Heart left ventricle (tissue), 16 donors: ENCODE data around the gene NUDT2. TPM values are rescaled to one million over a fixed set of nuclear protein-coding genes. Genes with fewer than 3 reads are reported as not detected.

ENCODE experiments used
- ATAC-seq, 4 donors: fragments of 200-7000 bp; cut with Tn5 transposase; one replicate each; pipeline ENCODE4 v1.9.1; 2020 to 2022; ENCODE audit warnings: moderate library complexity in 4 of 4, mild to moderate bottlenecking in 3 of 4, moderate number of reproducible peaks in 1 of 4
- DNase-seq, 5 donors: peaks; one replicate each; pipeline ENCODE4 v3.0.0-alpha.2; 2020
- H3K27ac ChIP-seq, 12 donors: fragments of 200-600 bp; sonication (generic) in 4 of 12; one replicate each; pipeline versions ENCODE4 v1.5.0 to v1.8.0; 2016 to 2022; ENCODE audit warnings: mild to moderate bottlenecking in 2 of 12
- H3K27me3 ChIP-seq, 9 donors: fragments of 200-600 bp; sonication (generic) in 2 of 9; one replicate each; pipeline versions ENCODE4 v1.5.1 to v1.8.0; 2016 to 2022; ENCODE audit warnings: mild to moderate bottlenecking in 3 of 9
- H3K36me3 ChIP-seq, 9 donors: fragments of 200-600 bp; sonication (generic) in 2 of 9; one replicate each; pipeline versions ENCODE4 v1.5.0 to v1.8.0; 2018 to 2022; ENCODE audit warnings: mild to moderate bottlenecking in 2 of 9
- H3K4me1 ChIP-seq, 12 donors: fragments of 200-600 bp; sonication (generic) in 4 of 12; one replicate each; pipeline versions ENCODE4 v1.5.0 to v1.8.0; 2016 to 2022; ENCODE audit warnings: mild to moderate bottlenecking in 3 of 12
- H3K4me3 ChIP-seq, 12 donors: fragments of 200-600 bp; sonication (generic) in 4 of 12; one replicate each; pipeline versions ENCODE4 v1.5.0 to v1.8.0; 2017 to 2022; ENCODE audit warnings: mild to moderate bottlenecking in 9 of 12, moderate library complexity in 4 of 12
- H3K9me3 ChIP-seq, 12 donors: fragments of 200-600 bp; sonication (generic) in 4 of 12; one replicate each; pipeline versions ENCODE4 v1.5.0 to v1.8.0; 2016 to 2022; ENCODE audit warnings: mild to moderate bottlenecking in 1 of 12
- POLR2A ChIP-seq, 2 donors: fragments of 450-650 bp; IDR thresholded peaks; one replicate each; pipeline ENCODE4 v1.6.1; 2017; ENCODE audit warnings: antibody characterized with exemption in 2 of 2, mild to moderate bottlenecking in 2 of 2, moderate library complexity in 2 of 2
- WGBS, 4 donors: extraction: QIAGEN DNeasy Blood & Tissue Kit in 2 of 4; methylation state at CpG; one replicate each; pipeline versions ENCODE4 v1.1.5 to v1.1.7; 2013 to 2018; 5-methylcytosine and 5-hydroxymethylcytosine counted together
- intact Hi-C, 10 donors: fragments of 100-400 bp; cut with DNase I; formaldehyde crosslinking; loops; one replicate each; pipeline versions ENCODE4 v1.11.1 to v1.14.2; 2022
- polyA plus RNA-seq, 2 donors: library from polyadenylated mRNA; stranded (reverse); fragments of 200-250 nt; gene quantifications; one replicate each; pipeline ENCODE4 v1.2.3, GENCODE V29; 2013
- total RNA-seq, 9 donors: library from RNA; depleted of rRNA in 2 of 9; stranded (reverse); fragments of >200 nt in 2 of 9; fragmentation: NEBNext Ultra II Directional in 3 of 9; extraction: Animal tissue kit (Norgen Biotek cat#: 25700) in 3 of 9; gene quantifications; one replicate each; pipeline versions ENCODE4 v1.1.0 to v1.2.4, GENCODE V29; 2016 to 2023
- TF ChIP-seq, protein P1 (sequence below), 12 donors: fragments of 200-600 bp; sonication (generic) in 4 of 12; IDR thresholded peaks; one replicate each; pipeline versions ENCODE4 v1.5.0 to v1.8.0; 2018 to 2022; ENCODE audit warnings: antibody characterized with exemption in 12 of 12, mild to moderate bottlenecking in 5 of 12
- donor health status: ischemic (EF 13 %, LVEDD 7.1; RV severe dilation, severe dysfunction).
- donor health status: healthy with polysubstance abuse.
- donor health status: DM: no; HTN: yes; CAD: no.
- donor health status: DM: no; HTN: no; CAD: no.
- donor health status: ischemic (EF 25% LVEDD 6.9; RV normal size, moderate dysfunction).
- donor health status: ischemic (EF 25% LVEDD 5.7; RV mildly dilated, moderate dysfunction).
- donor health status: healthy.
- donor health status: DM: yes; HTN: yes; CAD: no.
- donor health status: ischemic (EF 35%, LVEDD 5.7; RV mildly dilated, moderate dysfunction).
- donor health status: nonischemic (EF 11% LVEDD 7.7; RV severe dilation, severe dysfunction).
- donor health status: DM: yes; HTN: yes; CAD: no.
- donor health status: PGD.
- donor health status: ischemic (EF 29% LVEDD 5.4; RV normal size, mild dysfunction).
- donor health status: nonischemic (EF 23%, LVEDD 6.1; RV moderate dilation, normal function).

NUDT2 gene
- total and polyA plus RNA-seq, 11 donors = 14.1 to 27.6 (median 17.5) TPM

DNA sequence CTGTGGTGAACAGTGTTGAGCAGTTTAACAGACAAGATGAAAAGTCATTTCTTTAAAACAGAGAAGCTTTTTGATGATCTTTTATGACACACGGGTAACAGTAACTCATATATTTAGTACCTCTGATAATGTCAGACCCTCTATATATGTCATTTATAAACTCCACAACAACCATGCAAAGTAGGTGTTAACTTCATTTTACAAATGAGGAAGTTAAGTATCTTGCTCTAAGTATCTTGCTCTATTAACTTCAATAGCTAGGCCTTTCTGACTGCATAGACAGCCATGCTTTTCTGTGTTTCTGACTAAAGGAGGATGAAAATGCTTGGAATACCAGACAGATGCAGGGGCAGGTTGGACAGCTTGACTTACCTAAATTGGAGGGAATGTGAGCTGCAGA is 1.8 kb downstream of the NUDT2 start:
- Histone ChIP-seq H3K27ac (no peak overlapping the region), H3K9me3 (no peaks in the 10 kb centered on the region), H3K27me3 (no peaks in the 10 kb centered on the region), H3K4me1 (peaks cover 0 to 38% (median 20%) of the 10 kb centered on the region in 12 donors), H3K4me3 (no peak overlapping the region), H3K36me3 (no peaks in the 10 kb centered on the region)
- no peak for TF ChIP-seq POLR2A (IDR thresholded peaks at IDR 0.05)
- TF ChIP-seq, protein P1, sequence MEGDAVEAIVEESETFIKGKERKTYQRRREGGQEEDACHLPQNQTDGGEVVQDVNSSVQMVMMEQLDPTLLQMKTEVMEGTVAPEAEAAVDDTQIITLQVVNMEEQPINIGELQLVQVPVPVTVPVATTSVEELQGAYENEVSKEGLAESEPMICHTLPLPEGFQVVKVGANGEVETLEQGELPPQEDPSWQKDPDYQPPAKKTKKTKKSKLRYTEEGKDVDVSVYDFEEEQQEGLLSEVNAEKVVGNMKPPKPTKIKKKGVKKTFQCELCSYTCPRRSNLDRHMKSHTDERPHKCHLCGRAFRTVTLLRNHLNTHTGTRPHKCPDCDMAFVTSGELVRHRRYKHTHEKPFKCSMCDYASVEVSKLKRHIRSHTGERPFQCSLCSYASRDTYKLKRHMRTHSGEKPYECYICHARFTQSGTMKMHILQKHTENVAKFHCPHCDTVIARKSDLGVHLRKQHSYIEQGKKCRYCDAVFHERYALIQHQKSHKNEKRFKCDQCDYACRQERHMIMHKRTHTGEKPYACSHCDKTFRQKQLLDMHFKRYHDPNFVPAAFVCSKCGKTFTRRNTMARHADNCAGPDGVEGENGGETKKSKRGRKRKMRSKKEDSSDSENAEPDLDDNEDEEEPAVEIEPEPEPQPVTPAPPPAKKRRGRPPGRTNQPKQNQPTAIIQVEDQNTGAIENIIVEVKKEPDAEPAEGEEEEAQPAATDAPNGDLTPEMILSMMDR (IDR thresholded peaks at IDR 0.05) = no peak
- intact Hi-C loops = loop anchor here (2.0 to 10.0 kb wide), 8 partner anchors 48 to 271 kb away; no protein-coding TSS in a partner anchor
- DNase-seq = no peak
- ATAC-seq = no peak
- WGBS, 4 donors = 75 to 85% (median 80%) methylated on average over 1 of the region's 1 CpG

DNA sequence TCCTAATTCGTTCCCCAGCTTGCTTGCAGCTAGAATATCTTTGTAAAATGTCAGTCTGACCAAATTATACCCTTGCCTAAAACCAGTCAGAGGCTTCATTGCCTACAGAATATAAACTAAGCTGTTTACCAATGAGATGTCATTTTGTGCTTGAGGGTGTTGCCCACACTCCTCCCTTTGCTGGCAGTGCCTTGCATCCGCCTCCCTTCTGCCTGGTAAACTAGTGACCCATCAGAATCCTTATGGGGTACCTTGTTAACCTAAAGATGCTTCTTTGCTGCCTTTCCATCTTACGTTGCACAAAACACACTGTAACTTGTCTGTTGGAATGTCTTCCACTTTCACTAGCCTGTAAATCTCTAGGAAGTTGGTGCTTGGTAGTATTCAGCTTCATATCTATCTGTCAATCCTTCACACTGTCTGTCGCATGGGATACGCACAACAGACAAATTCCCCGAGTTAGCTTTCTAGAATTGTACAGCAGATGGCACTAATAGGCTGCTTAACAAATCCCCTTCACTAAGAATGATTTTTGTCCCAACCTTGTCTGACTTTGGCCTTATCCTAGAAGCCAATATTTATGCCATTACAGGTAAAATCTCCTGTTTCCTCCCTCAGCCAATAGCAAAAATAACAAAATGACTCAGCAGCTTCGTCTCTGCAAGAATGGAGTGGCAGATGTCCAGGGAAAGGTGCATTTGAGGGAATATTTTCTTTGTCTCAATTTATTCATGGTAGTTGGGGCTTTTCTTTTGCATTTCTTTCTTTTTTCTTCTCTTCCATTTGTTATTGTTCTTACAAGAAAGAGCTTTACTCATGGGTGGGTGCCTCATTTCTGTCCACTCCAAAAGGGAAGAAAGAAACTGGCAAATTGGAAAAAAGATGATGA is 3.0 kb downstream of the NUDT2 start:
- no peak for ATAC-seq
- peaks cover 0 to 7% (median 0%) of the 10 kb centered on the region in 9 donors for H3K36me3 ChIP-seq
- TF ChIP-seq POLR2A (IDR thresholded peaks at IDR 0.05) = no peak
- TF ChIP-seq, protein P1 (IDR thresholded peaks at IDR 0.05) = peak; percentile 43 to 79 (median 65)
- no peaks in the 10 kb centered on the region for H3K27me3 ChIP-seq
- H3K9me3 ChIP-seq = no peaks in the 10 kb centered on the region
- peak overlapping the region in 4 of 12 donors; percentile 6 to 40 (median 19) for H3K27ac ChIP-seq
- WGBS, 4 donors = 23 to 36% (median 31%) methylated on average over 7 of the region's 7 CpGs
- peaks cover 0 to 38% (median 20%) of the 10 kb centered on the region in 12 donors for H3K4me1 ChIP-seq
- intact Hi-C loops = loop anchor here (1.0 to 10.0 kb wide), 10 partner anchors 46 to 270 kb away; no protein-coding TSS in a partner anchor
- no peak for DNase-seq
- no peak overlapping the region for H3K4me3 ChIP-seq

DNA sequence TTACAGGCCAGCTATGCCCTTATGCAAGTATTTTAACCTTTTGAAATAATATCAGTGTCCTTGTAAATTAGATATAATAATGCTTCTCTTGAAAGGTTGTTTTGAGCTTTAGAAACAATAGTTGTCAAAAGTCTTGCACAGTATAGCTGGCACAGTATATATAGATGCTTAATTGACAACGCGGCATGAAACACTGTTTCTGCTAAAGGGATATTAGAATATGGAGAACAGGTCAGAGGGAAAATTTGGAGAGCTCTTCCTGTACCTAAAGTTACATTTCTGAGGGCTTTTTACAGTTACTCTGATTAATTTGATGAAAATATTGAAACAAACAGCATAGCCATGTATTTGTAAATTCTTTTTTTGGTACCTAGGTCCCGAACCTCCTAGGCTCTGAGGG is 4.5 kb downstream of the NUDT2 start:
- WGBS, 4 donors = 54 to 68% (median 63%) methylated on average over 3 of the region's 3 CpGs
- TF ChIP-seq POLR2A (IDR thresholded peaks at IDR 0.05) = no peak
- TF ChIP-seq, protein P1 (IDR thresholded peaks at IDR 0.05) = no peak
- Histone ChIP-seq H3K4me1 (peaks cover 0 to 37% (median 15%) of the 10 kb centered on the region in 12 donors), H3K27ac (no peak overlapping the region), H3K27me3 (no peaks in the 10 kb centered on the region), H3K4me3 (no peak overlapping the region), H3K9me3 (no peaks in the 10 kb centered on the region), H3K36me3 (peaks cover 0 to 15% (median 5%) of the 10 kb centered on the region in 9 donors)
- ATAC-seq = no peak
- intact Hi-C loops = loop anchor here (1.0 to 10.0 kb wide), 10 partner anchors 45 to 268 kb away; no protein-coding TSS in a partner anchor
- no peak for DNase-seq

DNA sequence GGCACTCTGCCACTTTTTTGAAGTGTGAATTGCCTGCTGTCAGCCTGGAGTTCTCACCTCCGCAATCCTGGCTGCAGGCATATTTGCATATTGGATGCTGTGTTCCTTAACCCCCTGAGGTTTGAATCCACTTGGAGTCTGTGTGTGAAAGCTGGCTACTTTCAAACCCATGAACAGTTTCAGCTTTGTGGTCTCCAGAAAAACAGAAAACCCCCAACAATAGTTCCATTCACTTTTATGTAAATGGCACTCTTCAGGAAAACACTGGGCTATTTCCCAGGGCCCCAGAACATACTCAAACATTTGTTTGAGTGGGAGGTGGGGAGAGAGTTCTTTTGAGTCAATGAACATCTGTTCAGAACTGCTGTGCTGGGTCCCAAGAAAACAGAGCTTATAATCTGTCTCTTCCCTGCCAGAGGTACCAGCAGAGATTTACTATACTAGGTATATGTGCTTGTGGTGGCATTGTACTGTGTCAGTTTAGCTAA is 5.0 kb downstream of the NUDT2 start:
- H3K27ac ChIP-seq = peak overlapping the region in 3 of 12 donors; percentile 13 to 19 (median 16)

More for the DNA sequence above, 5.0 kb downstream of the NUDT2 start:
- intact Hi-C loops = loop anchor here (5.0 to 10.0 kb wide), 7 partner anchors 100 to 268 kb away; no protein-coding TSS in a partner anchor
- 34 to 61% (median 37%) methylated on average over 1 of the region's 1 CpG for WGBS, 4 donors
- no peaks in the 10 kb centered on the region for H3K27me3 ChIP-seq
- no peak overlapping the region for H3K4me3 ChIP-seq
- H3K9me3 ChIP-seq = no peaks in the 10 kb centered on the region
- H3K36me3 ChIP-seq = peaks cover 0 to 20% (median 10%) of the 10 kb centered on the region in 9 donors
- peaks cover 0 to 38% (median 17%) of the 10 kb centered on the region in 12 donors for H3K4me1 ChIP-seq
- DNase-seq (no peak), ATAC-seq (peak in 2 of 4 donors; percentile 18 to 26)
- TF ChIP-seq, protein P1 (IDR thresholded peaks at IDR 0.05) = no peak
- TF ChIP-seq POLR2A (IDR thresholded peaks at IDR 0.05) = no peak
